Esophagus squamous epithelium (tissue), 5 donors: Measurements from ENCODE around the gene TMC4. TPM values are rescaled to one million over a fixed set of nuclear protein-coding genes. Genes with fewer than 3 reads are reported as not detected.

Experiments
- DNase-seq: peaks from one replicate; lab custom pipeline; 2025; lab: John Stamatoyannopoulos, UW
- H3K27ac ChIP-seq, 4 donors: fragments of 200-600 bp; sonication (generic); one replicate each; pipeline ENCODE4 v1.5.1; 2016 to 2019; ENCODE audit warnings: mild to moderate bottlenecking in 1 of 4
- H3K27me3 ChIP-seq, 4 donors: fragments of 200-600 bp; sonication (generic); 1 replicate in 3 of 4; 2 replicates in 1 of 4; pipeline versions ENCODE4 v1.5.1 to v1.6.0; 2017 to 2021; ENCODE audit warnings: antibody characterized with exemption in 1 of 4
- H3K36me3 ChIP-seq, 3 donors: fragments of 200-600 bp; sonication (generic); one replicate each; pipeline ENCODE4 v1.5.1; 2016 to 2019
- H3K4me1 ChIP-seq, 3 donors: fragments of 200-600 bp; sonication (generic); one replicate each; pipeline ENCODE4 v1.5.1; 2017 to 2019
- H3K4me3 ChIP-seq, 4 donors: fragments of 200-600 bp; sonication (generic); 1 replicate in 3 of 4; 2 replicates in 1 of 4; pipeline ENCODE4 v1.5.1; 2016 to 2019; ENCODE audit warnings: mild to moderate bottlenecking in 2 of 4, moderate library complexity in 1 of 4
- H3K9me3 ChIP-seq, 3 donors: fragments of 200-600 bp; sonication (generic); one replicate each; pipeline ENCODE4 v1.5.1; 2016 to 2019
- CTCF ChIP-seq, 6 experiments: fragments of 450-650 bp in 4 of 6; fragments of 200-600 bp in 2 of 6; sonication (generic) in 2 of 6; IDR thresholded peaks; one replicate each; pipeline ENCODE4 v1.5.1; 2016 to 2019; ENCODE audit warnings: antibody characterized with exemption in 6 of 6, mild to moderate bottlenecking in 4 of 6, moderate library complexity in 4 of 6
- POLR2A ChIP-seq, 4 donors: fragments of 450-650 bp; IDR thresholded peaks; one replicate each; pipeline ENCODE4 v1.6.1; 2017; ENCODE audit warnings: antibody characterized with exemption in 4 of 4, mild to moderate bottlenecking in 4 of 4, moderate library complexity in 3 of 4
- WGBS, 2 donors: methylation state at CpG; one replicate each; pipeline ENCODE4 v1.1.5; 2018; 5-methylcytosine and 5-hydroxymethylcytosine counted together
- intact Hi-C: fragments of 100-400 bp; cut with DNase I; formaldehyde crosslinking; loops from one replicate; pipeline ENCODE4 v1.15.0; 2022
- total RNA-seq, 4 donors: library from RNA; depleted of rRNA; stranded (reverse); fragments of >200 nt; gene quantifications; one replicate each; pipeline ENCODE4 v1.1.0, GENCODE V29; 2016
- donor health status: DM: yes; HTN: yes; CAD: no.

Gene TMC4
- total RNA-seq, 4 donors from 2014 or later: 4.0 to 45.6 (median 17.5) TPM

DNA sequence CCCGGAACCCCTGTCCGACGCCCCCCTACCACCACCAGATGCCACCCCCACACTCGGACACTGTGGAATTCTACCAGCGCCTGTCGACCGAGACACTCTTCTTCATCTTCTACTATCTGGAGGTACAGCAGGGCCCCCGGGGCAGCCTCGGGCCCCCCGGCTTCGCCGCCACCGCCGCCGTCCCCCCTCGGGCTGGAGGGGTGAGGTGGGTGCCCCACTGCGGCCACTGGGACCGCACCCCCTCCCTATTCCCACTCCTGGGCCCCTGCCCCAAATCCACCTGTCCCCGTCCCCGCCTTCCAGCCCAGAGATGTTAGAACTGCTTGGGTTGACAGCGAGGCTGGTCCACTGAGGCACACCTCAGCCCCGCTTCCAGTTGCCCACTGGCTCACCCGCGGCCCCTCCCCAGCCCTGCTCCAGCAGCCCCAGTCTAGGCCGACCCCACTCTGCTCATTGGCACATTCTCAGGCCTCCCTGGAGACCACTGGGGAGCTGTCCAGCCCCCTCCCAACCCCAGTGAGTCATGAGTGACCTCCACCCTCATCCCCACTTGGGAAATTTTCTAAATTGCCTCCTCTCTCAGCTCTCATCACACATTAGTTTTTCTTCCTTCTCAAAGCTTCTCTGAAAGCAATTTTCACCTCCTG, 20.0 kb downstream of the TMC4 start:
- 82 to 83% methylated on average over 10 to 13 of the region's 25 CpGs for WGBS, 2 donors
- no peaks in the 10 kb centered on the region for H3K27me3 ChIP-seq
- DNase-seq: no peak
- no peak overlapping the region for H3K4me3 ChIP-seq
- TF ChIP-seq POLR2A (IDR thresholded peaks at IDR 0.05) (no peak), CTCF (IDR thresholded peaks at IDR 0.05) (no peak)
- H3K36me3 ChIP-seq: peaks cover 68 to 100% (median 92%) of the 10 kb centered on the region in 3 donors
- intact Hi-C loops: no loop called here
- H3K4me1 ChIP-seq: peaks cover 0 to 39% (median 3%) of the 10 kb centered on the region in 3 donors
- H3K9me3 ChIP-seq: no peaks in the 10 kb centered on the region
- peak overlapping the region in 2 of 4 donors; percentile 6 to 17 for H3K27ac ChIP-seq

GRCh38 chr19:54152267-54152666, 20.7 kb downstream of the TMC4 start:
- Histone ChIP-seq H3K27ac (no peak overlapping the region), H3K4me1 (peaks cover 0 to 36% (median 0%) of the 10 kb centered on the region in 3 donors), H3K27me3 (no peaks in the 10 kb centered on the region), H3K4me3 (no peak overlapping the region), H3K9me3 (no peaks in the 10 kb centered on the region), H3K36me3 (peaks cover 73 to 100% (median 90%) of the 10 kb centered on the region in 3 donors)
- no peak for DNase-seq
- intact Hi-C loops: no loop called here
- 90% methylated on average over 4 of the region's 12 CpGs; no CpG with 5 or more reads in 1 of the 2 donors for WGBS, 2 donors
- TF ChIP-seq CTCF (IDR thresholded peaks at IDR 0.05): no peak

DNA sequence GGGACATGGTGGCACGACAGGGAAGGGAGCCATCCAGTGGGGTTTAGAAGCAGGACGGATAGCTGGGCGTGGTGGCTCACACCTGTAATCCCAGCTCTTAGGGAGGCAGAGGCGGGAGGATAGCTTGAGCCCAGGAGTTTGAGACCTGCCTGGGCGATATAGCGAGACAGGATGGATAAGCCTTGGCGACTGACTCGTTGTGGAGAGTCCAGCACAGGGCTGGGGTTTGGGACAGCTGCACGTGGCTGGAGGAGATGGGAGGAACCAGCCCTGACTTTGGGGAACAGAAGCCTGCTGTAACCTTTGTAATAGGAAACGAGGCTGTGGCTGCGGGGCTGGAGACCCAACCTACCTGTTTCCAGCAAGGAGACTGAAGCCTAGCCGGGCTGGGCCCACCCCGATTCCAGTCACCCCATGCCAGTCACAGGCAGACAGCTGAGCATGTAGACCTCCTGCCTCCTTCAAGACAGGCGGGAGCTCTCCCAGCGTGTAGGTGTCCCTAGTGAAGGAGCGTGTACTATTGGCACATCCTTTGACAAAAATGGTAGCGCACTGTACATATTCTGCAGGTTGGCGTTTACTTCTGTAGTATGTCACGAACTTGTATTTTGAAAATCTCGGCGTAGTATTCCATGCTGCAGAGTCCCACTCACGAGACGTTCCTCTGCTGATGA, 21.5 kb downstream of the TMC4 start:
- intact Hi-C loops: no loop called here
- H3K4me1 ChIP-seq: peaks cover 0 to 34% (median 0%) of the 10 kb centered on the region in 3 donors
- TF ChIP-seq POLR2A (IDR thresholded peaks at IDR 0.05): no peak
- no peak for TF ChIP-seq CTCF (IDR thresholded peaks at IDR 0.05)
- H3K9me3 ChIP-seq: no peaks in the 10 kb centered on the region
- no peak overlapping the region for H3K4me3 ChIP-seq
- H3K27me3 ChIP-seq: no peaks in the 10 kb centered on the region
- 78 to 80% methylated on average over 16 to 23 of the region's 23 CpGs for WGBS, 2 donors
- H3K36me3 ChIP-seq: peaks cover 77 to 100% (median 90%) of the 10 kb centered on the region in 3 donors
- no peak for DNase-seq
- H3K27ac ChIP-seq: no peak overlapping the region

DNA sequence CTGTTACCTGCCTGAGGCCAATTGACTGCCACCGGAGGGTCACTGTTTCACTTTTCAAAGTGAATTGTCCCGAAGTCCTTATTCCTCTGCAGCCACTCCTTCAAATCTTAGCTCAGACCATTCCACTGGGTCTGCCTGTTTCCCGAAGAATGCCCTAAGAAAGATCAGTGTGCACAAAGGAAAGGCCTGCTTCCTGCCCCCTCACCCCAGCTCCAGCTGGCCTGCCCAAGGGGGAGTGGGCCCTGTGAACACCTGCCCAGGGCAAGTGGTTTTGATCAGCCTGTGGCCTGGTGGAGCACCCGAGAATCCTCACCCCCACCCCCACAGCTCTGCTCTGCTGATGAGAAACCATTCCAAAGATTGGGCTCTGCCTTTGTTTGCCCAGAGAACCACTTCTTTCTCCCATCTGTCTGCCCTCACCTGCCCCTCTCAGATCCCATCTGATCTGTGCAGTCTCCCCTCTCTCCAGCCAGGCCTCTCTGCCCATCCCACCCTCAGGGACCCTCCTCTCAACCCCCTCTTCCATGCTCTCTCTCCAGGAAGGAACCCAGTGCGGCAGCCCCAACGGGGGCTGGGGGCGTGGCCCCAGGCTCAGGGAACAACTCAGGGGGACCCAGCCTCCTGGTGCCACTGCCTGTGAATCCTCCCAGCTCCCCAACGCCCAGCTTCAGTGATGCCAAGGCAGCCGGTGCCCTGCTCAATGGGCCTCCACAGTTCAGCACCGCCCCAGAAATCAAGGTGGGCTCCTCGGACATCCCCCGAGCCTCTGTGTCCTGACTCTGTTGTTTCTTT, 23.7 kb downstream of the TMC4 start:
- Histone ChIP-seq H3K4me3 (no peak overlapping the region), H3K27me3 (no peaks in the 10 kb centered on the region), H3K4me1 (peaks cover 0 to 27% (median 0%) of the 10 kb centered on the region in 3 donors), H3K27ac (no peak overlapping the region), H3K9me3 (no peaks in the 10 kb centered on the region), H3K36me3 (peaks cover 76 to 100% (median 90%) of the 10 kb centered on the region in 3 donors)
- TF ChIP-seq POLR2A (IDR thresholded peaks at IDR 0.05) (no peak), CTCF (IDR thresholded peaks at IDR 0.05) (no peak)
- intact Hi-C loops: no loop called here
- 82 to 86% methylated on average over 8 to 9 of the region's 12 CpGs for WGBS, 2 donors
- no peak for DNase-seq
